OCI-LY7 (cell line): Measurements from ENCODE around the gene PCDH1. TPM values are rescaled to one million over a fixed set of nuclear protein-coding genes. Genes with fewer than 3 reads are reported as not detected.

Source experiments
- BruUV-seq: library from RNA; stranded (reverse); fragments of 400-500 nt; replicated peaks from 2 replicates; lab custom pipeline; 2021; lab: Mats Ljungman, UMichigan
- CTCF ChIA-PET: fragments of 300-600 bp; sonication (Branson Sonifier 250); formaldehyde crosslinking; loops from one replicate; lab custom pipeline; 2022; ENCODE audit warnings: antibody characterized with exemption; ENCODE audit not compliant: unreplicated experiment; lab: Charles Lee
- POLR2A ChIA-PET: fragments of 300-600 bp; sonication (Branson Sonifier 250); formaldehyde crosslinking; loops from one replicate; lab custom pipeline; 2022; ENCODE audit warnings: antibody characterized with exemption; lab: Charles Lee
- DNase-seq: peaks from one replicate; pipeline ENCODE4 v3.0.0-alpha.2; 2015; ENCODE audit warnings: low spot score
- H2AFZ ChIP-seq: fragments of 200-600 bp; sonication (generic), shearing (Covaris generic); 2 replicates; pipeline ENCODE4 v1.6.1; 2014; ENCODE audit warnings: mild to moderate bottlenecking, antibody characterized with exemption, low read length, moderate library complexity
- H3K27ac ChIP-seq: fragments of 200-600 bp; sonication (generic); 2 replicates; pipeline ENCODE4 v1.5.1; 2014; ENCODE audit warnings: mixed run types, low read depth, mild to moderate bottlenecking, moderate library complexity, low read length, inconsistent platforms; ENCODE audit not compliant: poor library complexity, severe bottlenecking
- H3K36me3 ChIP-seq: fragments of 200-600 bp; sonication (generic); 2 replicates; pipeline ENCODE4 v1.6.1; 2014; ENCODE audit warnings: mild to moderate bottlenecking, antibody characterized with exemption, low read length, moderate library complexity, mixed read lengths; ENCODE audit not compliant: insufficient read depth
- H3K4me1 ChIP-seq: fragments of 200-600 bp; sonication (generic); 2 replicates; pipeline ENCODE4 v1.5.1; 2014; ENCODE audit warnings: mild to moderate bottlenecking, low read length; ENCODE audit not compliant: insufficient read depth, poor library complexity, severe bottlenecking
- H3K4me2 ChIP-seq: fragments of 200-600 bp; sonication (generic); 2 replicates; pipeline ENCODE4 v1.6.1; 2014; ENCODE audit warnings: mild to moderate bottlenecking, low read length
- H3K4me3 ChIP-seq: fragments of 200-600 bp; sonication (generic); 2 replicates; pipeline ENCODE4 v1.5.1; 2014; ENCODE audit warnings: mild to moderate bottlenecking, low read depth, low read length; ENCODE audit not compliant: poor library complexity, severe bottlenecking
- H3K79me2 ChIP-seq: fragments of 200-600 bp; sonication (generic); 2 replicates; pipeline ENCODE4 v1.6.1; 2016; ENCODE audit warnings: low read depth, mild to moderate bottlenecking, low read length, moderate library complexity, mixed read lengths; ENCODE audit not compliant: insufficient read depth
- H3K9me2 ChIP-seq: fragments of 200-600 bp; sonication (generic); 2 replicates; pipeline ENCODE4 v1.6.1; 2016; ENCODE audit warnings: mild to moderate bottlenecking, low read length, mixed read lengths; ENCODE audit not compliant: insufficient read depth
- H3K9me3 ChIP-seq: fragments of 200-600 bp; sonication (generic); 2 replicates; pipeline ENCODE4 v1.6.1; 2014; ENCODE audit warnings: mild to moderate bottlenecking, mixed run types, low read length, mixed read lengths
- H4K20me1 ChIP-seq: fragments of 200-600 bp; sonication (generic); 2 replicates; pipeline ENCODE4 v1.6.1; 2014; ENCODE audit warnings: mild to moderate bottlenecking, antibody characterized with exemption, low read length, moderate library complexity, mixed read lengths; ENCODE audit not compliant: insufficient read depth
- EZH2phosphoT487 ChIP-seq: fragments of 200-600 bp; sonication (generic); IDR thresholded peaks from 2 replicates; pipeline ENCODE4 v1.6.1; 2018; ENCODE audit warnings: low read depth, borderline replicate concordance, mild to moderate bottlenecking, mixed run types, antibody characterized with exemption, low read length, moderate library complexity, mixed read lengths
- intact Hi-C: fragments of 100-400 bp; cut with micrococcal nuclease; formaldehyde crosslinking; loops from one replicate; pipeline ENCODE4 v1.10.0; 2022; ENCODE audit not compliant: unreplicated experiment
- total RNA-seq, 2 experiments: library from RNA; depleted of rRNA in 1 of 2; stranded (reverse); fragments of >200 nt in 1 of 2; shearing (Covaris generic) in 1 of 2; gene quantifications; 2 replicates each; pipeline ENCODE4 v1.2.3, GENCODE V29; 2014 to 2022
- TF ChIP-seq, protein P1 (sequence below): fragments of 200-600 bp; sonication (generic); conservative IDR thresholded peaks from 2 replicates; pipeline ENCODE4 v1.5.1; 2014; ENCODE audit warnings: mild to moderate bottlenecking, antibody characterized with exemption, low read length, moderate library complexity, mixed read lengths

Gene PCDH1
- total RNA-seq, 2 experiments from 2014 or later: not detected

DNA sequence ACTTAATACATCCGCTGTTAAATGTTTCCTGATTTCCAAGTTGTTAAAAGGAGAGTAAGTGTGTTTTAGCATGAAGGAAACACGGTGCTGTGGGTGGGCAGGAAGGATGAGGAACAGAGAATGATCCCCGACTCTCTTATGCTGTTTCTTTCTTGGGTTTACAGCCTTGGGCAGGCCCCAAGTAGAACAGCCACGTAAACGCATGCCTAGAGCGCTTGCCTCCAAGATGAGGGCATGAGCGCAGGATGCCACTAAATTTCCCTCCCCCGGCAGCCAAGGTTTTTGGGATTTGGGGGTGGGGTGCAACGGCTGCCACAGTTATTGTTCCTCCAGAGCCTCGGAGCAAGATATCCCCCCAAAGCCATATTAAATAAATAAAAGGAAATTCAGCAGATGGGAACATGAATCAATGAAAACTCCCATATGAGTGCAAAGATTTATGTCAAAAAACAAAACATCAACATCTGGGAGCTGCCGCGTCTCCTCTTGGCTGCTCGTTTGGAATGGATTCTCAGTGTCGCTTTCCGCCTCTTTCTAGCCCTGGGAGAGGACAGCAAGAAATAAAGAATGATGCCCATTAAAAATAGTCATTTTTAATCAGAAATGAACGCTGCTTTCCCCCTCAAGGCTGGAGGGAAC is 35.5 kb upstream of the PCDH1 start:
- DNase-seq: no peak
- Histone ChIP-seq H3K27ac (no peak overlapping the region), H3K79me2 (no peaks in the 10 kb centered on the region), H4K20me1 (no peaks in the 10 kb centered on the region), H3K4me2 (peak overlapping the region; percentile 54; the same call in 1 of the 2 replicates), H3K36me3 (no peaks in the 10 kb centered on the region), H3K4me3 (peak overlapping the region; percentile 5), H2AFZ (peak overlapping the region; percentile 71), H3K9me2 (no peaks in the 10 kb centered on the region), H3K9me3 (no peaks in the 10 kb centered on the region), H3K4me1 (peaks cover 36% of the 10 kb centered on the region)
- CTCF ChIA-PET: interaction anchor here (0.9 to 1.0 kb wide), 2 partner anchors 10 to 47 kb away, joined by 3 read pairs; partner anchors contain the start of gene DELE1
- BruUV-seq: no TSS peak
- TF ChIP-seq, protein P1, sequence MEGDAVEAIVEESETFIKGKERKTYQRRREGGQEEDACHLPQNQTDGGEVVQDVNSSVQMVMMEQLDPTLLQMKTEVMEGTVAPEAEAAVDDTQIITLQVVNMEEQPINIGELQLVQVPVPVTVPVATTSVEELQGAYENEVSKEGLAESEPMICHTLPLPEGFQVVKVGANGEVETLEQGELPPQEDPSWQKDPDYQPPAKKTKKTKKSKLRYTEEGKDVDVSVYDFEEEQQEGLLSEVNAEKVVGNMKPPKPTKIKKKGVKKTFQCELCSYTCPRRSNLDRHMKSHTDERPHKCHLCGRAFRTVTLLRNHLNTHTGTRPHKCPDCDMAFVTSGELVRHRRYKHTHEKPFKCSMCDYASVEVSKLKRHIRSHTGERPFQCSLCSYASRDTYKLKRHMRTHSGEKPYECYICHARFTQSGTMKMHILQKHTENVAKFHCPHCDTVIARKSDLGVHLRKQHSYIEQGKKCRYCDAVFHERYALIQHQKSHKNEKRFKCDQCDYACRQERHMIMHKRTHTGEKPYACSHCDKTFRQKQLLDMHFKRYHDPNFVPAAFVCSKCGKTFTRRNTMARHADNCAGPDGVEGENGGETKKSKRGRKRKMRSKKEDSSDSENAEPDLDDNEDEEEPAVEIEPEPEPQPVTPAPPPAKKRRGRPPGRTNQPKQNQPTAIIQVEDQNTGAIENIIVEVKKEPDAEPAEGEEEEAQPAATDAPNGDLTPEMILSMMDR: no peak
- TF ChIP-seq EZH2phosphoT487: no peak
- POLR2A ChIA-PET: interaction anchor here (1.2 to 5.0 kb wide), 3 partner anchors 10 to 55 kb away, joined by 6 to 23 read pairs (median 16); partner anchors contain the start of genes DELE1 and RNF14
- intact Hi-C loops: loop anchor here (1.0 kb wide), 1 partner anchor 47 kb away; no protein-coding TSS in a partner anchor

DNA sequence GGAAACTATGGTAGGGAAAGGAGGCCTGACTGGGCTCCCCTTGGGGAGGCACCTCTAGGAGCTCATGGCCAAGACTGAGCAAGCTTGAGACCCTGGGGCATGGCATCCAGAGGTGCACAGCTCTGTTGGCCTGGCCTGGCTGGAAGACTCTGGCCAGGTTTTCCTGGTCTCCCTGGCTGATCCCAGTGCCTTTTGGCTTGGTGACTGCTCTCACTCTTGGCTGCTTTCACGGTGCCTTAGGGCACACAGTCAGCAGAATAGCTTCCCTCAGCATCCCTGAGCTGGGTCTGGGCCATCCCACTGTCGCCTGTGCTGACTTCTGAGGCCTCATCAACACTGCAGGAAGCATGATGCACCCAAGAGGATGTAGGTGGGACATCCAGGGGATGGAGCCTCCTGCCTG is 32.1 kb upstream of the PCDH1 start:
- Histone ChIP-seq H3K4me3 (no peak overlapping the region), H3K4me2 (no peak overlapping the region), H3K9me3 (no peaks in the 10 kb centered on the region), H4K20me1 (no peaks in the 10 kb centered on the region), H3K4me1 (peaks cover 15% of the 10 kb centered on the region), H2AFZ (no peak overlapping the region), H3K36me3 (no peaks in the 10 kb centered on the region), H3K79me2 (no peaks in the 10 kb centered on the region), H3K9me2 (no peaks in the 10 kb centered on the region), H3K27ac (no peak overlapping the region)
- BruUV-seq: no TSS peak
- TF ChIP-seq EZH2phosphoT487: no peak
- TF ChIP-seq, protein P1: no peak
- no peak for DNase-seq
- ChIA-PET CTCF (no interaction called here), POLR2A (interaction anchor here (1.4 kb wide), 1 partner anchor 13 kb away, joined by 4 read pairs; the partner anchor contains the start of gene DELE1)
- intact Hi-C loops: no loop called here

GRCh38 chr5:141909212-141909611 is 31.0 kb upstream of the PCDH1 start:
- H2AFZ ChIP-seq: no peak overlapping the region
- no peaks in the 10 kb centered on the region for H3K9me3 ChIP-seq
- H3K36me3 ChIP-seq: no peaks in the 10 kb centered on the region
- peaks cover 9% of the 10 kb centered on the region for H3K4me1 ChIP-seq
- no peaks in the 10 kb centered on the region for H4K20me1 ChIP-seq
- ChIA-PET CTCF (no interaction called here), POLR2A (no interaction called here)
- no peaks in the 10 kb centered on the region for H3K79me2 ChIP-seq
- H3K9me2 ChIP-seq: no peaks in the 10 kb centered on the region
- H3K4me2 ChIP-seq: no peak overlapping the region
- intact Hi-C loops: no loop called here
- no peak overlapping the region for H3K27ac ChIP-seq
- H3K4me3 ChIP-seq: no peak overlapping the region
- TF ChIP-seq EZH2phosphoT487: no peak
- TF ChIP-seq, protein P1: no peak
- BruUV-seq: no TSS peak
- no peak for DNase-seq
